DMS153 (cell line): ENCODE measurements around the gene GET4.
"Not testable (repeated sequence)": the region's sequence is repeated elsewhere in the genome, so short reads cannot be mapped to it uniquely, and the experiment has no call there.

Source experiments
- DNase-seq: peaks from one replicate; lab custom pipeline; 2025; lab: John Stamatoyannopoulos, UW

Gene GET4

GRCh38 chr7:845731-846130, 30.6 kb upstream of the GET4 start:
- no peak for DNase-seq

GRCh38 chr7:846958-847650, 29.2 kb upstream of the GET4 start:
- not testable (repeated sequence) for DNase-seq

GRCh38 chr7:847728-848127, 28.6 kb upstream of the GET4 start:
- DNase-seq = not testable (repeated sequence)

- DNase-seq = no peak
Measured at GRCh38 chr7:849145-849544, 27.2 kb upstream of the GET4 start.

GRCh38 chr7:849781-850180, 26.6 kb upstream of the GET4 start:
- no peak for DNase-seq

GRCh38 chr7:851204-851603, 25.1 kb upstream of the GET4 start:
- DNase-seq = no peak

- DNase-seq = no peak
Measured at GRCh38 chr7:853366-854117, 22.8 kb upstream of the GET4 start.

- DNase-seq = no peak
Measured at GRCh38 chr7:854118-854775, 22.1 kb upstream of the GET4 start.

GRCh38 chr7:855686-856369, 20.5 kb upstream of the GET4 start:
- no peak for DNase-seq

- DNase-seq = no peak
Measured at GRCh38 chr7:856444-857095, 19.8 kb upstream of the GET4 start.

- DNase-seq = no peak
Measured at GRCh38 chr7:857661-858060, 18.7 kb upstream of the GET4 start.

- no peak for DNase-seq
Measured at GRCh38 chr7:859359-860030, 16.9 kb upstream of the GET4 start.

GRCh38 chr7:860149-860548, 16.2 kb upstream of the GET4 start:
- DNase-seq = no peak

GRCh38 chr7:861222-861621, 15.1 kb upstream of the GET4 start:
- DNase-seq = no peak

- DNase-seq = no peak
Measured at GRCh38 chr7:862157-862556, 14.2 kb upstream of the GET4 start.

GRCh38 chr7:863106-863505, 13.2 kb upstream of the GET4 start:
- DNase-seq = no peak

- no peak for DNase-seq
Measured at GRCh38 chr7:865921-866320, 10.4 kb upstream of the GET4 start.

- DNase-seq = no peak
Measured at GRCh38 chr7:867001-867405, 9.4 kb upstream of the GET4 start.

GRCh38 chr7:867406-868188, 8.8 kb upstream of the GET4 start:
- DNase-seq = no peak

GRCh38 chr7:868189-868486, 8.2 kb upstream of the GET4 start:
- no peak for DNase-seq

GRCh38 chr7:869348-869747, 7.0 kb upstream of the GET4 start:
- DNase-seq = no peak
